ENCODE results near the gene ITGA11.
"Not testable (repeated sequence)": the region's sequence is repeated elsewhere in the genome, so short reads cannot be mapped to it uniquely, and the experiment has no call there.

ITGA11 gene

GRCh38 chr15:68426116-68426515 lies 5.8 kb downstream of the ITGA11 start:
- TF ChIP-seq TOX (CRISPR knock-in tag; IDR thresholded peaks at IDR 0.05; ENCODE audit: borderline replicate concordance) (no peak), ZNF8 (CRISPR knock-in tag; IDR thresholded peaks at IDR 0.05) (no peak), SNAI2 (CRISPR knock-in tag; IDR thresholded peaks at IDR 0.05) (no peak), ARNTL (CRISPR knock-in tag; IDR thresholded peaks at IDR 0.05; ENCODE audit: borderline replicate concordance, low read depth) (no peak), ZFP3 (CRISPR knock-in tag; IDR thresholded peaks at IDR 0.05) (no peak), PPARA (CRISPR knock-in tag; IDR thresholded peaks at IDR 0.05; ENCODE audit: borderline replicate concordance) (no peak), ESRRG (CRISPR knock-in tag; IDR thresholded peaks at IDR 0.05) (no peak), TCF4 (CRISPR knock-in tag; IDR thresholded peaks at IDR 0.05; ENCODE audit: borderline replicate concordance) (no peak), BACH2 (CRISPR knock-in tag; IDR thresholded peaks at IDR 0.05; ENCODE audit: borderline replicate concordance) (no peak), GLIS3 (CRISPR knock-in tag; IDR thresholded peaks at IDR 0.05) (no peak), ZNF70 (CRISPR knock-in tag; IDR thresholded peaks at IDR 0.05) (no peak), ISL1 (CRISPR knock-in tag; IDR thresholded peaks at IDR 0.05) (no peak)
- ATAC-seq, result no peak

GRCh38 chr15:68425428-68426060 lies 6.4 kb downstream of the ITGA11 start:
- no peak for TF ChIP-seq CSRNP3 (CRISPR knock-in tag; IDR thresholded peaks at IDR 0.05)
- TF ChIP-seq OSR1 (CRISPR knock-in tag; IDR thresholded peaks at IDR 0.05), result no peak
- no peak for TF ChIP-seq ARNTL (CRISPR knock-in tag; IDR thresholded peaks at IDR 0.05; ENCODE audit: borderline replicate concordance, low read depth)
- no peak for TF ChIP-seq ZNF565 (CRISPR knock-in tag; conservative IDR thresholded peaks at IDR 0.05; ENCODE audit: low read depth)
- TF ChIP-seq CREB5 (CRISPR knock-in tag; IDR thresholded peaks at IDR 0.05; ENCODE audit: low read depth), result no peak
- no peak for TF ChIP-seq ZNF70 (CRISPR knock-in tag; IDR thresholded peaks at IDR 0.05)
- no peak for ATAC-seq

GRCh38 chr15:68424754-68425390 lies 7.1 kb downstream of the ITGA11 start:
- ATAC-seq, result no peak
- TF ChIP-seq OSR1 (CRISPR knock-in tag; IDR thresholded peaks at IDR 0.05) (no peak), TOX (CRISPR knock-in tag; IDR thresholded peaks at IDR 0.05; ENCODE audit: borderline replicate concordance) (no peak), BACH2 (CRISPR knock-in tag; IDR thresholded peaks at IDR 0.05; ENCODE audit: borderline replicate concordance) (no peak)

- TF ChIP-seq GLIS3 (CRISPR knock-in tag; IDR thresholded peaks at IDR 0.05) (no peak), TSHZ2 (CRISPR knock-in tag; IDR thresholded peaks at IDR 0.05) (no peak), PATZ1 (CRISPR knock-in tag; IDR thresholded peaks at IDR 0.05; ENCODE audit: borderline replicate concordance) (no peak)
- ATAC-seq, result no peak
Measured at GRCh38 chr15:68423359-68424296, 8.3 kb downstream of the ITGA11 start.

GRCh38 chr15:68422403-68423145 lies 9.4 kb downstream of the ITGA11 start:
- ATAC-seq, result not testable (repeated sequence)

All from SK-N-SH treated with all-trans-retinoic acid at 6 μM for 48 hours (cell line).